K562 (cell line): ENCODE results near the gene TLK2. TPM values are rescaled to one million over a fixed set of nuclear protein-coding genes. Genes with fewer than 3 reads are reported as not detected.

Experiments used
- ATAC-seq: fragments of 200-7000 bp; cut with Tn5 transposase; 3 replicates; pipeline ENCODE4 v1.9.1; 2020; ENCODE audit warnings: moderate library complexity
- BruUV-seq: library from RNA; stranded (reverse); fragments of 400-500 nt; replicated peaks from 2 replicates; lab custom pipeline; 2021; lab: Mats Ljungman, UMichigan
- CTCF ChIA-PET: fragments of 300-600 bp; formaldehyde crosslinking; extraction: SDS; loops from one replicate; lab custom pipeline; 2021; ENCODE audit warnings: low intra/inter-chr PET ratio; lab: Yijun Ruan, JAX
- POLR2A ChIA-PET: fragments of 300-600, 350-650 bp; sonication (Branson Sonifier 250); formaldehyde crosslinking; extraction: SDS; loops from one replicate; lab custom pipeline; 2021; ENCODE audit warnings: antibody characterized with exemption, inconsistent platforms; lab: Yijun Ruan, JAX
- DNase-seq, 4 experiments: peaks; one replicate each; pipeline versions ENCODE4 v3.0.0 to v3.0.0-alpha.2; 2011 to 2018; ENCODE audit warnings: low spot score in 3 of 4, mixed read lengths in 3 of 4; ENCODE audit errors: extremely low read depth in 1 of 4
- FAIRE-seq: peaks from 2 replicates; lab custom pipeline; 2011; peaks lifted over from hg19 to GRCh38; lab: Jason Lieb, UNC
- H2AFZ ChIP-seq: 2 replicates; pipeline ENCODE4 v1.6.0; 2011; ENCODE audit warnings: low read depth, low read length, control low read depth, inconsistent platforms
- H3K27ac ChIP-seq: fragments of 200-600 bp; 3 replicates; pipeline ENCODE4 v1.8.0; 2011; ENCODE audit warnings: low read depth, mild to moderate bottlenecking, control low read depth, inconsistent platforms, low read length, moderate library complexity, mixed read lengths; ENCODE audit errors: extremely low read depth
- H3K27me3 ChIP-seq, 2 experiments: fragments of 300-600 bp in 1 of 2; 2 replicates in 1 of 2; 3 replicates in 1 of 2; pipeline versions ENCODE4 v1.6.0 to v1.8.0; 2011; ENCODE audit warnings: inconsistent platforms in 2 of 2, low read length in 2 of 2, mild to moderate bottlenecking in 1 of 2, mixed read lengths in 1 of 2, moderate library complexity in 1 of 2; ENCODE audit not compliant: control insufficient read depth in 2 of 2, insufficient read depth in 2 of 2
- H3K36me3 ChIP-seq: fragments of 300-600 bp; 3 replicates; pipeline ENCODE4 v1.8.0; 2011; ENCODE audit warnings: mild to moderate bottlenecking, low read length, inconsistent platforms; ENCODE audit not compliant: control insufficient read depth, insufficient read depth
- H3K4me1 ChIP-seq, 2 experiments: fragments of 200-600 bp in 1 of 2; replicated peaks in 1 of 2; 2 replicates in 1 of 2; 3 replicates in 1 of 2; pipeline versions ENCODE4 v1.5.1 to v1.8.0; 2011; ENCODE audit warnings: inconsistent platforms in 2 of 2, low read length in 2 of 2, mild to moderate bottlenecking in 1 of 2, mixed read lengths in 1 of 2, moderate library complexity in 1 of 2; ENCODE audit not compliant: control insufficient read depth in 2 of 2, insufficient read depth in 2 of 2
- H3K4me2 ChIP-seq: 2 replicates; pipeline ENCODE4 v1.6.1; 2011; ENCODE audit warnings: low read length, control low read depth, inconsistent platforms, mixed read lengths; ENCODE audit not compliant: insufficient read depth
- H3K4me3 ChIP-seq: fragments of 200-600 bp; sonication (generic), shearing (Covaris generic); 2 replicates; pipeline ENCODE4 v1.5.1; 2016; ENCODE audit warnings: control low read depth, inconsistent platforms
- H3K79me2 ChIP-seq: fragments of 200-600 bp; 3 replicates; pipeline ENCODE4 v1.8.0; 2011; ENCODE audit warnings: low read length, inconsistent platforms; ENCODE audit not compliant: control insufficient read depth, insufficient read depth
- H3K9ac ChIP-seq, 2 experiments: 2 replicates each; pipeline versions ENCODE4 v1.6.0 to v1.6.1; 2011; ENCODE audit warnings: low read depth in 2 of 2, low read length in 2 of 2, control low read depth in 1 of 2, inconsistent platforms in 1 of 2, mild to moderate bottlenecking in 1 of 2, mixed read lengths in 1 of 2; ENCODE audit not compliant: insufficient read depth in 1 of 2
- H3K9me1 ChIP-seq: one replicate; pipeline ENCODE4 v1.6.0; 2011; ENCODE audit warnings: inconsistent platforms, mild to moderate bottlenecking, low read length, moderate library complexity; ENCODE audit not compliant: control insufficient read depth, insufficient read depth
- H3K9me3 ChIP-seq: replicated peaks from 2 replicates; pipeline ENCODE4 v1.5.1; 2011; ENCODE audit warnings: low read depth, low read length, inconsistent platforms; ENCODE audit not compliant: control insufficient read depth, insufficient read depth
- H4K20me1 ChIP-seq: replicated peaks from 2 replicates; pipeline ENCODE4 v1.6.1; 2011; ENCODE audit warnings: low read length, inconsistent platforms, mixed read lengths; ENCODE audit not compliant: control insufficient read depth, insufficient read depth
- ZNF280A ChIP-seq: fragments of 450-650 bp; IDR thresholded peaks from 2 replicates; pipeline ENCODE4 v1.6.1; 2018; ENCODE audit warnings: mild to moderate bottlenecking, low read depth; ENCODE audit not compliant: partially characterized antibody
- ZNF445 ChIP-seq: fragments of 250-450 bp; sonication (Bioruptor Pico); IDR thresholded peaks from 2 replicates; pipeline ENCODE4 v1.4.0; 2020; ENCODE audit warnings: low read depth, mild to moderate bottlenecking, moderate library complexity
- WGBS: fragments of 100-300 bp; shearing (Covaris generic); methylation state at CpG from one replicate; pipeline ENCODE4 v1.1.6; 2016; ENCODE audit warnings: low coverage, mixed read lengths; ENCODE audit not compliant: insufficient coverage; ENCODE audit errors: missing lambda C conversion rate; 5-methylcytosine and 5-hydroxymethylcytosine counted together
- in situ Hi-C: fragments of 300-500 bp; cut with MboI; formaldehyde crosslinking; loops from 4 replicates; pipeline ENCODE4 v1.15.0; 2018; ENCODE audit warnings: inconsistent platforms, mixed read lengths
- intact Hi-C: fragments of 100-400 bp; cut with micrococcal nuclease; formaldehyde crosslinking; loops from 2 replicates; pipeline ENCODE4 v1.14.2; 2022
- polyA plus RNA-seq, 8 experiments: library from polyadenylated mRNA; depleted of rRNA in 4 of 8; stranded (reverse) in 5 of 8; unstranded in 3 of 8; fragments of >200 nt; fragmentation: Nextera tagmentation in 2 of 8; fragmentation: Illumina TruSeq in 1 of 8; extraction: Ambion mirVana in 2 of 8; extraction: Trizol in 1 of 8; gene quantifications; 2 replicates each; pipeline versions ENCODE4 v1.2.1 to v1.2.3, GENCODE V29; 2011 to 2014; ENCODE audit warnings: inconsistent platforms in 1 of 8, missing spikeins in 1 of 8
- total RNA-seq, 7 experiments: library from RNA; depleted of rRNA in 6 of 7; stranded (reverse); fragments of >200 nt in 6 of 7; fragmentation: Illumina TruSeq in 2 of 7; extraction: Trizol in 2 of 7; gene quantifications; 2 replicates each; pipeline versions ENCODE4 v1.2.1 to v1.2.3, GENCODE V29; 2011 to 2021; ENCODE audit warnings: low replicate concordance in 1 of 7
- TF ChIP-seq, protein P1 (sequence below): fragments of 450-650 bp; IDR thresholded peaks from 2 replicates; pipeline ENCODE4 v1.6.1; 2017; ENCODE audit warnings: antibody characterized with exemption

Gene TLK2
- total and polyA plus RNA-seq, 9 of the 15 experiments (the other 6 are each of a cell fraction or from before 2014, with no cell fraction given) = 10.1 to 51.9 (median 32.4) TPM

- ATAC-seq (no peak), DNase-seq (no peak), FAIRE-seq (no peak)
- Histone ChIP-seq H3K9ac (no peak overlapping the region), H3K27me3 (no peaks in the 10 kb centered on the region), H3K9me3 (peaks cover 11% of the 10 kb centered on the region), H3K9me1 (no peaks in the 10 kb centered on the region), H3K4me3 (no peak overlapping the region), H3K79me2 (no peaks in the 10 kb centered on the region), H2AFZ (no peak overlapping the region), H3K4me2 (no peak overlapping the region), H3K4me1 (no peaks in the 10 kb centered on the region), H3K36me3 (peaks cover 55% of the 10 kb centered on the region), H3K27ac (no peak overlapping the region), H4K20me1 (no peaks in the 10 kb centered on the region)
- BruUV-seq = no TSS peak
- TF ChIP-seq ZNF280A (peak; percentile 32), ZNF445 (CRISPR knock-in tag) (peak; percentile 91)
- TF ChIP-seq, protein P1, sequence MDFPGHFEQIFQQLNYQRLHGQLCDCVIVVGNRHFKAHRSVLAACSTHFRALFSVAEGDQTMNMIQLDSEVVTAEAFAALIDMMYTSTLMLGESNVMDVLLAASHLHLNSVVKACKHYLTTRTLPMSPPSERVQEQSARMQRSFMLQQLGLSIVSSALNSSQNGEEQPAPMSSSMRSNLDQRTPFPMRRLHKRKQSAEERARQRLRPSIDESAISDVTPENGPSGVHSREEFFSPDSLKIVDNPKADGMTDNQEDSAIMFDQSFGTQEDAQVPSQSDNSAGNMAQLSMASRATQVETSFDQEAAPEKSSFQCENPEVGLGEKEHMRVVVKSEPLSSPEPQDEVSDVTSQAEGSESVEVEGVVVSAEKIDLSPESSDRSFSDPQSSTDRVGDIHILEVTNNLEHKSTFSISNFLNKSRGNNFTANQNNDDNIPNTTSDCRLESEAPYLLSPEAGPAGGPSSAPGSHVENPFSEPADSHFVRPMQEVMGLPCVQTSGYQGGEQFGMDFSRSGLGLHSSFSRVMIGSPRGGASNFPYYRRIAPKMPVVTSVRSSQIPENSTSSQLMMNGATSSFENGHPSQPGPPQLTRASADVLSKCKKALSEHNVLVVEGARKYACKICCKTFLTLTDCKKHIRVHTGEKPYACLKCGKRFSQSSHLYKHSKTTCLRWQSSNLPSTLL = no peak
- ChIA-PET POLR2A (no interaction called here), CTCF (no interaction called here)
- intact Hi-C loops = no loop called here
- WGBS = 100% methylated on average over 5 of the region's 5 CpGs
- in situ Hi-C loops = no loop called here
Measured at GRCh38 chr17:62595484-62595883, 116.9 kb downstream of the TLK2 start.
